Medulla oblongata (tissue), 1 donor: Measurements from ENCODE around the gene UQCC3.
"Not testable (repeated sequence)": the region's sequence is repeated elsewhere in the genome, so short reads cannot be mapped to it uniquely, and the experiment has no call there.

Experiments
- DNase-seq: peaks from one replicate; pipeline ENCODE4 v3.0.0-alpha.2; 2015; ENCODE audit errors: extremely low spot score

UQCC3 gene, protein sequence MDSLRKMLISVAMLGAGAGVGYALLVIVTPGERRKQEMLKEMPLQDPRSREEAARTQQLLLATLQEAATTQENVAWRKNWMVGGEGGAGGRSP

DNA sequence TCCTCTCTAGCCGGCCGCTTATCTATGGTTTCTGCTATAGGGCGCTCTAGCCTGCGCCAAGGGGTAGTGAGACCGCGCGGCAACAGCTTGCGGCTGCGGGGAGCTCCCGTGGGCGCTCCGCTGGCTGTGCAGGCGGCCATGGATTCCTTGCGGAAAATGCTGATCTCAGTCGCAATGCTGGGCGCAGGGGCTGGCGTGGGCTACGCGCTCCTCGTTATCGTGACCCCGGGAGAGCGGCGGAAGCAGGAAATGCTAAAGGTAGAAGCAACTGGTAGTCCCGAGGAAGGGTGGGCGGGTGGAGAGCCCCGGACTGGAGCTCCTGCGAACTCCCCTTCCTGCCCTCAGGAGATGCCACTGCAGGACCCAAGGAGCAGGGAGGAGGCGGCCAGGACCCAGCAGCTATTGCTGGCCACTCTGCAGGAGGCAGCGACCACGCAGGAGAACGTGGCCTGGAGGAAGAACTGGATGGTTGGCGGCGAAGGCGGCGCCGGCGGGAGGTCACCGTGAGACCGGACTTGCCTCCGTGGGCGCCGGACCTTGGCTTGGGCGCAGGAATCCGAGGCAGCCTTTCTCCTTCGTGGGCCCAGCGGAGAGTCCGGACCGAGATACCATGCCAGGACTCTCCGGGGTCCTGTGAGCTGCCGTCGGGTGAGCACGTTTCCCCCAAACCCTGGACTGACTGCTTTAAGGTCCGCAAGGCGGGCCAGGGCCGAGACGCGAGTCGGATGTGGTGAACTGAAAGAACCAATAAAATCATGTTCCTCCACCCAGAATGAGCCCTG lies at the start of gene UQCC3, which contains the start of gene LBHD1:
Gene UQCC3 (plus strand): TSS at position 66 of the 782 bp plus-strand sequence. CDS start 73 bp downstream, at position 139.
Gene LBHD1 (minus strand): TSS at position 660 of the 782 bp plus-strand sequence. CDS start 2,236 bp downstream, outside the sequence.
- peak; percentile 87 for DNase-seq

DNA sequence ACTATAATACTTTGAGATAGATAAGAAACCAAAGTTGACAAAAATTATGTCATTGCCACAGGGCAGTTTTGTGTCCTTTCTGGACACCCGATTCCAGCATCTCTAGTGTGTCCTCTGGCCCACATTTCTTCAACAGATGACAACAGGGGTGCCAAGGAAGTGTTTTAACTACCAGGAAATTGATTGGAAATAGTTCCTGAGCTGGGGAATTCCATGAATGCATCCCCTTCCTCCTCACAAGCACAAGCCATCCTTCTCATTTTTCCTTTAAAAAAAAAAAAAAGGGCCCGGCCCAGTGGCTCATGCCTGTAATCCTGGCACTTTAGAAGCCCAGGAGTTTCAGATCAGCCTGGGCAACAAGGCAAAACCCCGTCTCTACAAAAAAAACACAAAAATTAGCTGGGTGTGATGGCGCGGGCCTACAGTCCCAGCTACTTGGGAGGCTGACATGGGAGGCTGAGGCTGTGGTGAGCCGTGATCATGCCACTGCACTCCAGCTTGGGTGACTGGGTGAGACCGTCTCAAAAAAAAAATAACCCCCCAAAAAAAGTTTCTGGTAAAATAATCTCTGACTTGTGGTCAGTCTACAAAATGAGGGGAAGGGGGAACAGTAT lies 48.9 kb upstream of the UQCC3 start:
- DNase-seq, result no peak

DNA sequence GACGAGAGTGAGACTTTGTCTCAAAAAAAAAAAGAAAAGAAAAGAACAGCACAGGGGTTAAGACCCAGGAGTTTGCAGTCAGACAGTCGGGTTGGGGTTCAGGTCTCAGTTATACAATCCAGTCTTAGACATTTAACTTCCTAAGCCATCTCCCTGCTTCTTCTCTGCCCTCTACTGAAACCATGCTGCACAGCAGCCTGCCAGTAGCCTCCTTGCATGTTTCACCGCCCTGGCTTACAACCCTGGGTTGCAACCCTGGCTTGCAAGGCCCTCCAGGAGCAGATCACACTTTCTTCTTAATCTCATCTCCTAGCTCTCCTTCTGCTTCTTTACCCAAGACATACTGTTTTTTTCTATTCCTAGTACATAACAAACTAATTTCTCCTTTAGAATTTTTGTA lies 43.8 kb upstream of the UQCC3 start:
- DNase-seq, result no peak

DNA sequence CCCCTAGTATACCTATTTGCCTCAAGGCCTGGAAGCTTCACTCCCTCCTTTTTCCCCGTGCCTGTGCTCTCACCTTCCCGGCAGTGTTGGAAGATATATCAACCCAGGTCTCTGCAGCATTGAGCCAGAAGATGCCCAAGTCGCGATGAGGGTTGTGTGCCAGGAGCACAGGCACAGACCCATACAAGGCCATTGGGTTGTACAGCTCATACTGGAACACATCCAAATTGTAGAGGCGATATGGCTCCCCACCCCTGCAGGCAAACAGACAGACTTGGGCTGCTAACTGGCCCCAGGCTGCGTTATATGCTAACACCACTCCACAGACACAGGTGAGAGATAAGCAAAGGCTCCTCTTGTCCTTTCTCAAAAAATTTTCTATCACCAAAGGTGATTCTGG lies 39.0 kb upstream of the UQCC3 start:
- no peak for DNase-seq

DNA sequence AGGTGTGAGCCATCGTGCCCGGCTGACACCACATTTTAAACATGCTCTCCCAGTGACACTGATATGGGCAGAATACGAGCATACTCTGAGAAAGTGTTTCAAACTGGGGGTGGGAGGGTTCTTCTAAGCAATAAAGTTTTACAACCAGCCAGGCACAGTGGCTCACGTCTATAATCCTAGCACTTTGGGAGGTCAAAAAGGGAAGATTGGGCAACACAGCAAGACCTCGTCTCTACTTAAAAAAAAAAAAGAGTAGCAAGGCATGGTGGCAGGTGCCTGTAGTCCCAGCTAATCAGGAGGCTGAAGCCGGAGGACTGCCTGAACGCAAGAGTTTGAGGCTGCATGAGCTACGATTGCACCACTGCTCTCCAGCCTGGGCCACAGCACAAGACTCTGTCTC lies 27.3 kb upstream of the UQCC3 start:
- no peak for DNase-seq

DNA sequence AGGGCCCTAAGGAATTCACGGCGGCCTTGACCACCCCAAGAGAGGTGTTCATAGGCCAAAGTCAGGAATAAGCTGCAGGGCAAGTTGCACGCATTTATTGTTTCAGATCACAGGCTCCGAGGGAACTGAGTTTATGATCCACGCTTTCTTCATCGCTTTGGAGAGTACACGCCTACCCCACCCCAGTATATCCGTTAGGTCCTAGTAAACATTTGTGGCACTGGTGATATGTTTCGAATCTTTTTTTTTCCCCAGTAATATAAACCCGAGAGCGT lies 25.9 kb upstream of the UQCC3 start:
- DNase-seq, result no peak

DNA sequence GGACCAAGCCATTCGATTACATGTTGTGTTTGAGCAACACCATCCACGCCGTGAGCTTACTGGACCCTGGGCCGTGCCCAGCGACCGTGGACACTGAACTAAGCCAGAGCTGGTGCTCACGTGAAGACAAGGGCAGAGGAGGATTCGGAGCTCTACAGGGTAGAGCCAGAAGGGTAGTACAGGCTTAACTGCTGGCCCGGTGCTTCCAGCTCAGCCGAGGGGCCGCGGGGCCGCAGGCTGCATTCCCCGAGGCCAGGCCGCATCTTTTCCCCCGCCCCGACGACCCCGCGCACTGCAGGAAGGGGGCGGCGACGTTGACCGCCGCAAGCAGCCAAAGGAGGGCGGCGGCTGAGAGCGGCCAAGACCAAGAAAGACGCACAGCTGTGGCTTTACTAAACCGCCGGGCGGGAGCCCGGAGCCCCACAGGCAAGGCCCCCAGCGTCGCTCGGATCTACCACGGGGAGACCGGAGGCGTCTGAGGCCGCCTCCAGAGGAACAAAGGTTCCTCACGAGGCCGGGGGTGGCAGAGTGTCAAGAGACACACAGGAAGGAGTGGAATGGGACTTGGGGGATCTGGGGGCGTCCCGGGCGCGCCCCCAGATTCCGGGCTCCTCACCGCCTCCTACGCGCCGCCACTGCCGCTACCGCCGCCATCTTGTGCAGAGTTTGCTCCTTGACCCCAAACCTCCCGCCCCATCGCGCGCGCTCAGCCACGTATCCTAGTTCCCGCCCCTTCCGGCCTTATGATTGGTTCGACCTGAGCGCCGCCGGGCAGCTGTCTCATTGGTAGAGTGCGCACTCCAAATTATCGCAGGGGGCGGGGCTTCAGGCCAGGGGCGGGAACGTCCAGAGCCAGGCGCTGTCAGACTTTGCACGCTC lies 25.3 kb upstream of the UQCC3 start, which contains the start of gene GANAB:
Gene GANAB (minus strand): TSS at position 668 of the 879 bp plus-strand sequence. CDS start 14 bp downstream, at position 654.
- peak; percentile 99 for DNase-seq

DNA sequence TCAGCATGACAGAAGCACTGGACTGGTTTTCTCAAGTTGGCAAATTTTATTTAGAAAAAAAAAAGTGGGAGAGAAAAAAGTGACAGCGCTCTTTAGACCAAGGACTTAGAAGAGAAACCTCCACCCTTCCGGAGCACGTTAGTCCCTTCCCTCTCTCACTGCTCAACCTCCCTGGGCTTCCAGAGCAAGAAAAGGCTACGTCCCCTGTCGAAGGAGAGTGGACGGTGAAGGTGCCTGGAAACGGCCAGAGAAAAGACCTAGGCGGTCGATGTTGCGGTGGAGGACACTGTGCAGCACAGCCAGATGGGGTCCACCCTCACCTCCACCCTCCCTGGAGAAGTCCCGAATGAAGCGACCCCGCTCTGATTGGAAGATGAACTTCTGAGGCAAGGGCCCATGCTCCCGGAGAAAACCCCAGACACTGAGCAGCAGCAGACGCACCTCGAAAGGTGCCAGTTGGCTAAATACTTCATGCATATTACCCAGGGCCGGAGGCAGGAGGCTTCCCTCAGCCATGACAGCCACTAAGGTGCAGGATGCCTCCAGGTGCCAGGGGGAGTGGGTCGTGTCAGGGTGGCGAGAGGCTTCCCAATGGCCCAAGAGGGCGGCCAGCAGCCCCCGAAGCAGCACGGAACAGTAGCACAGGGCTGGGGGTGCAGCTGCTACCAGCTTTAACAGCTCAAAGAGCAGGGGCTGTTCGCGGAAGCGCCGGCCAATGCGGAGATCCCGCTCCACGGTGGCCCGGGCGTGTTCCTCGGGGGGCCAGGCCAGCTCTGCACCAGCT lies 24.5 kb upstream of the UQCC3 start:
- no peak for DNase-seq

DNA sequence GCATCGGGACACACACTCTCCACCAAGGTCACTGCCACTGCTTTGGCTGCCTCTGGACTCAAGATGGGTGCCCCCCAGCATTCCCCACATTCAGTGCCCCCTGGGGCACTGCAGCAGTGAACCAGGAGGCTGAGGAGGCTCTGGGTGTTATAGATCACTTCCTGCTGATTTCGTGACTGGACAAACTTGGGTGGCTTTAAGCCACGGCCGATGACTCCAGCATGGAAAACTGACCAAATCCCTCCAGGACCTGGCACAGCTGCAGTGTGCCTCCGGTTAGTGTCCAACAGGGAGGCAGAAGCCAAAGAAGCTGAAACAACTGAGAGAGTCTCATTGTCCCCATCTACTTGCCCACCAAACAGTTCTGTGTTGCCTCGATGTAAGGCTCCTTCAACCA lies 23.9 kb upstream of the UQCC3 start:
- DNase-seq, result no peak

DNA sequence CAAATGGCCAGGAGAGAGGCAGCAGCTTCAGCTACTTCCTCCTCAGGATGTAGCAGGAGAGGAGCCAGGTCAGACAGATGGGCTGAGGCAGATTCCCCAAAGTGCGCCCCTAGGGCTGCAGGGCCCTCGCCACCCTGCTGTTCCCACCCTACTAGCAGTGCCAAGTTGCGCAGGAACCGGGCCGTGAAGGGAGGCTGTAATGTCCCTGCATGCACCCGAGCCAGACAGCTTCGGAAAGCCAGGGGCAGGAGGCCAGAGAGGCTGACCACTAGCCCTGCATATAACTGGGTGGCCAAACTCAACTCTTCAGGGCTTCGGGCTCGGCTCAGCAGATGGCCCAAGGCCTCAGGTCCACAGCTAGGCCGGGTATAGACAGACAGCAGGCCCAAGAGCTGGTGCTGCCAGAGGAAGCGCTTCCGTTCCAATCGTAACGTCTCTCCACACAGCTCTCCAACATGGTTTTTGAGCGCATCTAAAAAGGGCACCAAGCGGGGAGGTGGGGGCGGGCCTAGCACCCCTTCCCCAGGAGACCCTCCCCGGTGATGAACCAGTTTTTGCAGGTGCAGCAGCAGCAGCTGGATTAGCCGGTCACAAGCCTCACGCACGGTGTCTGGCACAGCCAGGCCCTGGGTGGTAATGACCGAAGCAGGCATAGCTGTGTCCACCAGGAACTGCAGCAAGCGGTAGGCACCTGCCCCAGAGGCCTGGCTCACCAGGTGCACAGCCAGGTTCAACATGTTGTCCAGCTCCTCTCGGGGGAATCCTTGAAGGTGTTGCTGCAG lies 23.1 kb upstream of the UQCC3 start:
- DNase-seq, result no peak

DNA sequence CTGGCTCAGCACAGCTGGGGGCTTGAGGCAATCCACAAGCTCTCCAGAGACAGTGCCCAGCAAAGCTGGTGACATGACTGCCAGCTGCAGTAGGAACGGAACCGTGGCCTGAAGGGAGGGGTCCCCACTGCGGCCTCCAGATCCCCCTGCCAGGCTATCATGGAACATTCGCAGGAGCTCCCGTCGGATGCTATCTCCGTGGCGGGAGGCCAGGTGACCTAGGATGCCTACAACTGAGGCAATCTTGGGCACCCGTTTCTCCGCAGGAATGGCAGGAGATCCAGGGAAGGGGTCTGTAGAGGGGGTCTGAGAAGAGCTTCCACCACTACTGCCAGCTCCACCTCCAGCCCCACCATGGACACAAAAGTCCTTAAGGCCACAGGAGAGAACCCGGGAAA lies 22.5 kb upstream of the UQCC3 start:
- DNase-seq, result no peak

DNA sequence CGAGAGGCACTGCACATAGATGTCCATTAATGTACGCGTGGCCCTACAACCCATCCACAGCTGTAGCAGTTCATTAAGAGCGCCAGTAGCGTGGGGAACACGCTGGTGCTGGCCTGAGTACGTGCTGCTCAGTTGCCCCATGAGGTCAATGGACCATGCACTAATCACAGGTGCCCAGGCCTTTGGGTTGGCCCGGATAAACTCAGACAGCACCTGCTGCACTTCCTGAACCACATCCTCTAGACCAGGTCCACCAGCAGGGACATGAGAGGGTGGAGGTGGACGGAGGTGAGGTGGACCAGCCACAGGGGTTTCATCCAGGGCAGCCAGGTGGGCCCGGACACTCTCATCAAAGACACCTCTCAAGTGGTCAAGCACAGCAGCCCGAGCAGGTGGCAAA lies 22.0 kb upstream of the UQCC3 start:
- no peak for DNase-seq

DNA sequence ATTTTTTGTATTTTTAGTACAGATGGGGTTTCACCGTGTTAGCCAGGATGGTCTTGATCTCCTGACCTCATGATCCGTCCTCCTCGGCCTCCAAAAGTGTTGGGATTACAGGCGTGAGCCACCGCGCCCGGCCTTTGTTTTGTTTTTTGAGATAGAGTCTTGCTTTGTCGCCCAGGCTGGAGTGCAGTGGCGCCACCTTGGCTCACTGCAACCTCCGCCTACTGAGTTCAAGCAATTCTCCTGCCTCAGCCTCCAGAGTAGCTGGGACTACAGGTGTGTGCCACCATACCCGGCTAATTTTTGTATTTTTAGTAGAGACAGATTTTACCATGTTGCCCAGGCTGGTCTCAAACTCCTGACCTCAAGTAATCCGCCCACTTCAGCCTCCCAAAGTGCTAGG lies 21.2 kb upstream of the UQCC3 start:
- not testable (repeated sequence) for DNase-seq

DNA sequence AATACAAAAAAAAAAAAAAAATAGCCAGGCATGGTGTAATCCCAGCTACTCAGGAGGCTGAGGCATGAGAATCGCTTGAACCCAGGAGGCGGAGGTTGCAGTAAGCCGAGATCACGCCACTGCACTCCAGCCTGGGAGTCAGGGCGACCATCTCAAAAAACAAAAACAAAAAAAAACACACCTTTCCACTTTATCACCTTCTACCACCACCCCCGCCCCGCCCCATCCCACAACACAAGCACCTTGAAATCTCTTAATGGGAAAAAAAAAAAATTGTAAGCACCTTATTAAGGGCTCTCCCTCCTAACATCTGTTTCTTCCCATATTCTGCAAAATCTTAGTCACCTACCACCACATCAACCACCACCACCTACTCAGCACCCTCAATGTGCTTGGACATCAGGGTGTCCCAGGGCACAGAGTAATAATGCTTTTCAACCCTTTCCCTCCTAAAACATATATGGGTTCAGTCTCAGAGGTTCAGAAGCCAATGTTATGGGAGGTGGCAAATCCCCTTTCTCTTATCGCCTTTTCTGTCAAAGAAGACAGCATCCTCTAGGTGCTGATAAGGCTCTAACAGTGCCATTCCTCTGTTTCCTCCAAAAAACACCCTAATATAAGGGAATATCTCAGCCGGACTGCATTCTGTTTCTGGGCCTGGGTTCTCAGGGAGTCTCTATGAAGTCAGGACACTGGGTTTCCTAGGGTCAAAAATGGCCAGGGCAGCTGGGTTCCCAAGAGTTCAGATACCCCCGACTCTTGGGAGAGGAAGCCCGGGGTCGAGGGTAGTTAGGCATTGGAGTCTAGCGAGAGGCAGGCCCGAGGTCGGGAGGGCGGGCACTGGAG lies 19.1 kb upstream of the UQCC3 start:
- DNase-seq, result no peak

DNA sequence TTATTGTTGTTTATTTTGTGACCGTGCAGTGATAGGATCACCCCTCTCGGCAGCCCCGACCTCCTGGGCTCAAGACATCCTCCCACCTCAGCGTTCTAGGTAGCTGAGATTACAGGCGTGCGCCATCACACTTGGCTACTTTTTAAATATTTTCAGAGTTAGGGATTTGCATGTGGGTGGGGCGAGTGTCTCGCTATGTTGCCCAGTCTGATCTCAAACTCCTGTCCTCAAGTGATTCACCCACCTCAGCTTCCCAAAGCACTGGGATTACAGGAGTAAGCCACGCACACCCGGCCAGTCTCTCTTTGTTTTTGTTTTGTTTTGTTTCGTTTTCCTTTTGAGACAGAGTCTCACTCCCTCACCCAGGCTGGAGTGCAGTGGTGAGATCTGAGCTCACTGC lies 17.2 kb upstream of the UQCC3 start:
- DNase-seq, result no peak

DNA sequence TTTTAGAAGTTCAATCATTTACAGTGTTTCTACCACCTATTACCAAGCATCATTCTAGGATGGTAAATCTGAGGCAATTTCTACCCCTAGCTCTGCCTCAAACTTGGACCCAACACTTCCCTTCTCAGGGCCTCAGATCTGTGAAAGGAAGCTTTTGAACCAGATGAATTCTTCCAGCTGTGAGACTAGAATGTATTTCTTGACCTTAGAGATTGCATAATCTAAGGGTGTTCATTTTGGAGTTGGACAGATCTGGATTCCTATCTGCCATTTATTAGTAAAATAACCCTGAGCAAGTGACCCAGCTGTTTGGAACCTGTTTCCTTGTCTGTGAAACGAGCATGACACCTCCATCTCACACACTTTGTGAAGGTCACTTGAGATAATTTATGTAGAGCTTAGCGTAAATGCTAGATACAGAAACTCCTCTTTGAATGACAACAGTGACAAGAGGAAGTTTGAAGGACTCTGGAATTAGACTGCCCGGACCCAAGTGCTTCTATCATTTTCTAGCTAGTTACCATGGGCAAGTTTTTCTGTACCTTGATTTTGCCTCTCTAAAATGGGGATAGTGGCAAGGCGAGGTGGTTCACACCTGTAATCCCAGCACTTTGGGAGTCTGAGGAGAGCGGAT lies 14.6 kb upstream of the UQCC3 start:
- no peak for DNase-seq

DNA sequence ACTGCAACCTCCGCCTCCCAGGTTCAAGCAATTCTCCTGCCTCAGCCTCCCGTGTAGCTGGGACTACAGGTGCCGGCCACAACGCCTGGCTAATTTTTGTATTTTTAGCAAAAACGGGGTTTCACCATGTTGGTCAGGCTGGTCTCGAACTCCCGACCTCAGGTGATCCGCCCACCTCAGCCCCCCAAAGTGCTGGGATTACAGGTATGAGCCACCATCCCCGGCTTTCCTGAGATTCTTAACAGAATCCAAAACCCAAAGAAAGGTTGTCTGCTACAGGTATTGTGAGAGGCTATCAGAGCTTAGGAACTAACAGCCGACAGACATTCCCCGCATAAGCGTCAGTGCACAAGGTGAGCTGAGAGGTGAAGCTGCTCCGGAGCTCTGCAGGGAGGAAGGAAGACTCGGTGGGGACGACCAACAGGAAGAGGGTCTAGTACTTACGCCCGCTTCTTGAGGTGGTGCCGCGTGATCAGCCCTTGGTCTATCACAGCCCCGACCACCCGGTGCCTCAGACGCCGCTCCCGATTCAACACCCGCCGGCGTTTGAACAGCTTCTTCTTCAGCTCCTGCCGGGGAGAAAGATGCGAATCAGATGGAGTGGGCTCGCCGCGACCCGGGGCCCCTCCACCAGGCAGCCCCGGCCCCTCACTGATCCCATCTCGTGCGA lies 6.9 kb upstream of the UQCC3 start:
- DNase-seq, result no peak

DNA sequence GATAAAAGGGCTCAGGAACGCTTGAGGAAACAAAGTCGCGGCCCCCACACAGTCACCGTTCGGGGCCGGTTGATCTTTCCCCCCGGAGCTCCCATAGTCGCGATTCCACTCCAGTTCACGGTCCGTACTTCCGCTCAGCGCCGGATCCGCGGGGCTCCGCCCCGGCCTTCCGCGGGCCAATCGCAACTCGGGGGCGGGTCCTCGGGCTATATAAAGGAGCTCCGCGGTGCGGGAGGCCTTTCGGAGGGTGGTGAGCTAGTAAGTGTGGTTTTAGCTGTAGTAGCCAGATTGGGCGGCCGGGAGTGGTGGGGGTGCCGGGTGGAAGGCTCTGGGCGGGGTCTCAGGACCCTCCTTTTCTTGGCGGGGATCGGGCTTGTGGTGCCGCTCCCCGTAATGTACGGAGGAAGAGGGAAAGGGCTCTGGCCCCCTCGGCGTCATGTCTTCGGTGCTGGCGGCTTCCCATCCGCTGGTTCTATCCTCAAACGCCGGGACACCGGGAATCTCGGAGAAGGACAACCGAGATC lies 6.3 kb upstream of the UQCC3 start, which contains the start of the genes C11orf98 and CSKMT:
Gene C11orf98 (minus strand): TSS at position 136 of the 524 bp plus-strand sequence. CDS start 41 bp downstream, at position 95.
Gene CSKMT (plus strand): TSS at position 238 of the 524 bp plus-strand sequence. CDS start 568 bp downstream, outside the sequence.
- DNase-seq, result peak; percentile 96
